Suprapubic skin (tissue), 3 donors: ENCODE results near the gene MBNL2.

Experiments
- POLR2A ChIP-seq, 2 donors: fragments of 450-650 bp; IDR thresholded peaks; one replicate each; pipeline ENCODE4 v1.6.1; 2017; ENCODE audit warnings: antibody characterized with exemption in 2 of 2, mild to moderate bottlenecking in 2 of 2, moderate library complexity in 2 of 2
- TF ChIP-seq, protein P1 (sequence below), 2 donors: fragments of 200-600 bp in 1 of 2; fragments of 450-650 bp in 1 of 2; sonication (generic) in 1 of 2; IDR thresholded peaks; one replicate each; pipeline ENCODE4 v1.5.1; 2016 to 2019; ENCODE audit warnings: antibody characterized with exemption in 2 of 2, mild to moderate bottlenecking in 1 of 2, moderate library complexity in 1 of 2

DNA sequence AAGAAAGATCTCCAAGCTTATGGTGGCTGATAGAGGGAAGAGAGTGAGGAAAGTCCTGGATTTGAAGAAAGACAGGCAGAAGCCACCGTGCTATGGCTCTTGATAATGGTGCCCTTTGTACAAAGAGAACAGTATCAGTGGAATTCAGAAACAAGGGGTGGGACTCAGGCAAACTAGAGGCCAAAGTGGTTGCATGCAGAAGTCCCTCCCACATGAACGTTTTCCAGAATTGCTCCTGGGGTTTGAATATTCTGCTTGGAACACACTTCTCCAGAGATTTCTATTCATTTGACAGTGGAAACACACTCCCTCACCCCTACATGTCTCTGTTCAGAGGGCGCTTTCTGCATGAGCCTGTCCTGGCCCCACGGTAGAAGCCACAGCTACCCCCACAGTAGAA is 10.1 kb upstream of the MBNL2 start:
- no peak for TF ChIP-seq POLR2A (IDR thresholded peaks at IDR 0.05)
- TF ChIP-seq, protein P1, sequence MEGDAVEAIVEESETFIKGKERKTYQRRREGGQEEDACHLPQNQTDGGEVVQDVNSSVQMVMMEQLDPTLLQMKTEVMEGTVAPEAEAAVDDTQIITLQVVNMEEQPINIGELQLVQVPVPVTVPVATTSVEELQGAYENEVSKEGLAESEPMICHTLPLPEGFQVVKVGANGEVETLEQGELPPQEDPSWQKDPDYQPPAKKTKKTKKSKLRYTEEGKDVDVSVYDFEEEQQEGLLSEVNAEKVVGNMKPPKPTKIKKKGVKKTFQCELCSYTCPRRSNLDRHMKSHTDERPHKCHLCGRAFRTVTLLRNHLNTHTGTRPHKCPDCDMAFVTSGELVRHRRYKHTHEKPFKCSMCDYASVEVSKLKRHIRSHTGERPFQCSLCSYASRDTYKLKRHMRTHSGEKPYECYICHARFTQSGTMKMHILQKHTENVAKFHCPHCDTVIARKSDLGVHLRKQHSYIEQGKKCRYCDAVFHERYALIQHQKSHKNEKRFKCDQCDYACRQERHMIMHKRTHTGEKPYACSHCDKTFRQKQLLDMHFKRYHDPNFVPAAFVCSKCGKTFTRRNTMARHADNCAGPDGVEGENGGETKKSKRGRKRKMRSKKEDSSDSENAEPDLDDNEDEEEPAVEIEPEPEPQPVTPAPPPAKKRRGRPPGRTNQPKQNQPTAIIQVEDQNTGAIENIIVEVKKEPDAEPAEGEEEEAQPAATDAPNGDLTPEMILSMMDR (IDR thresholded peaks at IDR 0.05), result no peak
